Measurements from ENCODE around the gene ISYNA1. TPM values are rescaled to one million over a fixed set of nuclear protein-coding genes. Genes with fewer than 3 reads are reported as not detected.
A peak's percentile ranks its signal among the peaks of the same experiment; 100 is the strongest.

Gene ISYNA1
- total RNA-seq, 1 experiment from 2014 or later = 6.8 TPM

DNA sequence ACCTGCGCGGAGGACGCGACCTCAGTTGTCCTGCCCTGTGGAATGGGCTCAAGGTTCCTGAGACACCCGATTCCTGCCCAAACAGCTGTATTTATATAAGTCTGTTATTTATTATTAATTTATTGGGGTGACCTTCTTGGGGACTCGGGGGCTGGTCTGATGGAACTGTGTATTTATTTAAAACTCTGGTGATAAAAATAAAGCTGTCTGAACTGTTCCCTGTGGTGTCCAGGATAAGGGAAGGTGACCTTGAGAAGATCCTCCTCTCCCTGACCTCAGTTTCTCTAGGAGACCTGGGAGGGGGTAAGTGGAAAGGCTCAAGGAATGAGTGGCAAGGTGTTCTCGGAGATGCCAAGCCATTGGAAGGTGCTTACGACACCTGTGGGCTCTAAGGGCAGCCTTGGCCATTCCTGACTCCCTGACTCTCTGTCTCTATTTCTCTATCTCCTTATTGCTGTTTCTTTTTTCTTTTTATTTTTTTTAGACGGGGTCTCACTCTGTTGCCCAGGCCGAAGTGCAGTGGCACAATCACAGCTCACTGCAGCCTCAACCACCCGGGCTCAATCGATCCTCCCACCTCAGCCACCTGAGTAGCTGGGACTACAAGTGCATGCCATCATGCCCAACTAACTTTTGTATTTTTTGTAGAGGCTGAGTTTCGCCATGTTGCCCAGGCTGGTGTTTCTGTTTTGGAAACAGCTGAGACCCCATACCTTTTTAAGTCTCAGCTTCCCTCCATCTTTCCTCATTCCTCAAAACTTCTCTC is 48.8 kb downstream of the ISYNA1 start:
- intact Hi-C loops (cut with micrococcal nuclease) = no loop called here
- TF ChIP-seq, protein P1, sequence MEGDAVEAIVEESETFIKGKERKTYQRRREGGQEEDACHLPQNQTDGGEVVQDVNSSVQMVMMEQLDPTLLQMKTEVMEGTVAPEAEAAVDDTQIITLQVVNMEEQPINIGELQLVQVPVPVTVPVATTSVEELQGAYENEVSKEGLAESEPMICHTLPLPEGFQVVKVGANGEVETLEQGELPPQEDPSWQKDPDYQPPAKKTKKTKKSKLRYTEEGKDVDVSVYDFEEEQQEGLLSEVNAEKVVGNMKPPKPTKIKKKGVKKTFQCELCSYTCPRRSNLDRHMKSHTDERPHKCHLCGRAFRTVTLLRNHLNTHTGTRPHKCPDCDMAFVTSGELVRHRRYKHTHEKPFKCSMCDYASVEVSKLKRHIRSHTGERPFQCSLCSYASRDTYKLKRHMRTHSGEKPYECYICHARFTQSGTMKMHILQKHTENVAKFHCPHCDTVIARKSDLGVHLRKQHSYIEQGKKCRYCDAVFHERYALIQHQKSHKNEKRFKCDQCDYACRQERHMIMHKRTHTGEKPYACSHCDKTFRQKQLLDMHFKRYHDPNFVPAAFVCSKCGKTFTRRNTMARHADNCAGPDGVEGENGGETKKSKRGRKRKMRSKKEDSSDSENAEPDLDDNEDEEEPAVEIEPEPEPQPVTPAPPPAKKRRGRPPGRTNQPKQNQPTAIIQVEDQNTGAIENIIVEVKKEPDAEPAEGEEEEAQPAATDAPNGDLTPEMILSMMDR (IDR thresholded peaks at IDR 0.05; ENCODE audit: unreplicated experiment) = no peak
- peak overlapping the region; percentile 79 for H3K4me3 Mint-ChIP-seq (ENCODE audit: unreplicated experiment)
- ChIA-PET POLR2A (interaction anchor here (0.6 to 5.5 kb wide), 8 partner anchors 9 to 1174 kb away, joined by 3 to 44 read pairs (median 4); partner anchors contain the start of genes JUND and SSBP4), CTCF (interaction anchor here (0.6 to 5.5 kb wide), 19 partner anchors 9 to 461 kb away, joined by 3 to 61 read pairs (median 5); partner anchors contain the start of gene LRRC25)
- no peak for DNase-seq (ENCODE audit: unreplicated experiment)
- H3K9me3 Mint-ChIP-seq (ENCODE audit: unreplicated experiment) = no peaks in the 10 kb centered on the region
- no peak overlapping the region for H3K27ac Mint-ChIP-seq (ENCODE audit: low read depth, unreplicated experiment)
- no TSS peak for BruUV-seq (replicated peaks)
- H3K4me1 Mint-ChIP-seq (ENCODE audit: insufficient read depth, unreplicated experiment) = peaks cover 23% of the 10 kb centered on the region
- peaks cover 43% of the 10 kb centered on the region for H3K36me3 Mint-ChIP-seq (ENCODE audit: insufficient read depth, unreplicated experiment)
- H3K27me3 Mint-ChIP-seq (ENCODE audit: insufficient read depth, unreplicated experiment) = no peaks in the 10 kb centered on the region

GRCh38 chr19:18388100-18388959 is 49.6 kb downstream of the ISYNA1 start:
- ChIA-PET CTCF (interaction anchor here (0.6 to 5.5 kb wide), 32 partner anchors 10 to 462 kb away, joined by 3 to 61 read pairs (median 4); partner anchors contain the start of genes LRRC25, LSM4 and SSBP4), POLR2A (interaction anchor here (0.5 to 5.5 kb wide), 8 partner anchors 11 to 1173 kb away, joined by 3 to 44 read pairs (median 4); partner anchors contain the start of genes JUND, RAB3A and SSBP4)
- TF ChIP-seq, protein P1 (IDR thresholded peaks at IDR 0.05; ENCODE audit: unreplicated experiment) = peak; percentile 95
- DNase-seq (ENCODE audit: unreplicated experiment) = peak; percentile 54
- no TSS peak for BruUV-seq (replicated peaks)
- no peaks in the 10 kb centered on the region for H3K9me3 Mint-ChIP-seq (ENCODE audit: unreplicated experiment)
- H3K27me3 Mint-ChIP-seq (ENCODE audit: insufficient read depth, unreplicated experiment) = no peaks in the 10 kb centered on the region
- intact Hi-C loops (cut with micrococcal nuclease) = no loop called here
- H3K4me3 Mint-ChIP-seq (ENCODE audit: unreplicated experiment) = peak overlapping the region; percentile 79
- H3K4me1 Mint-ChIP-seq (ENCODE audit: insufficient read depth, unreplicated experiment) = peaks cover 23% of the 10 kb centered on the region
- H3K27ac Mint-ChIP-seq (ENCODE audit: low read depth, unreplicated experiment) = no peak overlapping the region
- peaks cover 43% of the 10 kb centered on the region for H3K36me3 Mint-ChIP-seq (ENCODE audit: insufficient read depth, unreplicated experiment)

GRCh38 chr19:18386543-18387271 is 51.2 kb downstream of the ISYNA1 start:
- CTCF ChIA-PET = interaction anchor here (0.5 to 4.8 kb wide), 10 partner anchors 13 to 1066 kb away, joined by 3 to 61 read pairs (median 5); partner anchors contain the start of gene JUND
- DNase-seq (ENCODE audit: unreplicated experiment) = peak; percentile 61
- POLR2A ChIA-PET = interaction anchor here (0.6 to 5.5 kb wide), 12 partner anchors 12 to 134 kb away, joined by 3 to 44 read pairs (median 4); partner anchors contain the start of genes JUND and SSBP4
- Mint-ChIP-seq H3K36me3 (ENCODE audit: insufficient read depth, unreplicated experiment) (peaks cover 47% of the 10 kb centered on the region), H3K4me1 (ENCODE audit: insufficient read depth, unreplicated experiment) (peaks cover 23% of the 10 kb centered on the region), H3K4me3 (ENCODE audit: unreplicated experiment) (peak overlapping the region; percentile 79), H3K27me3 (ENCODE audit: insufficient read depth, unreplicated experiment) (no peaks in the 10 kb centered on the region), H3K27ac (ENCODE audit: low read depth, unreplicated experiment) (peak overlapping the region; percentile 77), H3K9me3 (ENCODE audit: unreplicated experiment) (no peaks in the 10 kb centered on the region)
- TSS peak; percentile 60 for BruUV-seq (replicated peaks)
- TF ChIP-seq, protein P1 (IDR thresholded peaks at IDR 0.05; ENCODE audit: unreplicated experiment) = no peak
- intact Hi-C loops (cut with micrococcal nuclease) = loop anchor here (1.0 kb wide), 1 partner anchor 37 kb away; no protein-coding TSS in a partner anchor
